Smooth muscle cell of the brain vasculature (primary cell): Measurements from ENCODE around the gene CDC42SE2.
"Not testable (repeated sequence)": the region's sequence is repeated elsewhere in the genome, so short reads cannot be mapped to it uniquely, and the experiment has no call there.

ENCODE experiments used
- DNase-seq: peaks from one replicate; pipeline ENCODE4 v3.0.0-alpha.2; 2012; ENCODE audit warnings: low read depth, low spot score

CDC42SE2 gene

GRCh38 chr5:131366428-131366827 lies 102.6 kb downstream of the CDC42SE2 start:
- DNase-seq: no peak

DNA sequence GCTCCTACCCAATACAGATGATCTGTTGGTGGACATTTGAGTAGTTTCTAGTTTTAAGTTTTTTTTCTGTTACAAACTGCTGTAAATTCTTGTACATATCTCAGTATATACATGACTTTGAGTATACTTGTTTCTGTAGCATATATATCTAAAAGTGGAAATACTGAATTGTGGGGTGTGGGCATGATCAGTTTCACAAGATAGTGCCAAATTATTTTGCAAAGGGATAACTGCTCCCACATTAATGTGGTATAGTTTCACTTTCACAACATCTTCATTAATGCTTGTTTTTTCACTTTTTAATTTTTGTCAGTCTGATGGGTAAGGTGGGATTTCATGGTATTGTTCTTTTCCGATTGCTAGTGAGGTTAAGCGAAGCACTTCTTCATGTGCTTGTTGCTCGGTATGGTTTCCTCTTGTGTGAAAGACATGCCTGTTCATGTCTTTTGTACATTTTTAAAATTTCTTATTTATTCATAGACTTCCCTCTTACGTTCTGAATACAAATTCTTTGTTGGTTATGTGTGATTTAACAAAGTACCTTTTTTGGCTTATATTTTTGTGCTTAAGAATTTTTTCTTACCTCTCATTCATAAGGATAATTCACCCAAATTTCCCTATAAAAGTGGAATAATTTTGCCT lies 103.5 kb downstream of the CDC42SE2 start:
- DNase-seq: no peak

- no peak for DNase-seq
These were observed 105.0 kb downstream of the CDC42SE2 start for GRCh38 chr5:131368866-131369265.

- no peak for DNase-seq
These were observed 105.7 kb downstream of the CDC42SE2 start for GRCh38 chr5:131369558-131369957.

GRCh38 chr5:131371835-131372234 lies 108.0 kb downstream of the CDC42SE2 start:
- DNase-seq: no peak

DNA sequence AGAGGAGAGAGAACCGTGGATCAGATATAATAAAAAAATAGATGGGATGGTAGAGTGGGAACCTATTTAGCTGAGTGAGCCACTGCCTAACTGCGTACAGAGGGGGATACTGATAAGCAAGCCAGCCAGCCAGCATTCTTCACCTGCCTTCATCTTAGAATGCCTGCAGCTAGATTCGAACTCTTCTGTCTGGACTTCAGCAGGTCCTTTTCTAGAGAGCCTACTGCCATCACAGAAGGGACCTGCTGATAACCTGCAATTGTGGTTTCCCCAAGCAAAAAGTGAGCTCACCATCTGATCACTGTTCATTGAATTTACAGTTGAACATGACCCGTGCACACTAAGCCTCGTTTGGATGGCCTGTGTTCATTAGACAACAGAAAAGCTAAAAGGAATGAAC lies 109.4 kb downstream of the CDC42SE2 start:
- DNase-seq: no peak

- no peak for DNase-seq
These were observed 111.5 kb downstream of the CDC42SE2 start for GRCh38 chr5:131375351-131375750.

- no peak for DNase-seq
These were observed 113.5 kb downstream of the CDC42SE2 start for GRCh38 chr5:131377346-131377745.

DNA sequence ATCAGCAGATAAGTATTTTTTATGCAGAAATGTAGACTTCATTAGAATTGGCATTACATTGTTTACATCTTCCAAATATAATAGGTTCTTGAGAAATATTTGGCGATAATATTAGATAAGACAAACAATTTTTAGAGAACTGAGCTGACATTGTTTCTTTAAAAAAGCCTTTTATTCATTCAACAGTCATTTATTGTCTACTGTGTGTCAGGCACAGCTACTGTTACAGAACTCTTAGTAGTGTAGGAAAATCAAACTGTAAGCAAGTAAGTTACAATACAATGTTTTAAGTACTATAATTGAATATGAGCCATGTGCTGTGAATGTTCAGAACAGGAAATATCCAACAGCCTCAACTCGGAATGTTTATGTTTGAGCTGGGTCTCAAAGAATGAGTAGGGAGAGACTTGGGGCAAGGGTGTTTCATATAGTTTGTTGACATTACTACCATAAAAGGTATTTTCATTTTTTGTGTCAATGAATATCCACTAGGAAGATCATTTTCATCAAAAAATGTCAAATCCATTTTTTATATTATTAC lies 114.0 kb downstream of the CDC42SE2 start:
- DNase-seq: no peak

- DNase-seq: no peak
These were observed 115.1 kb downstream of the CDC42SE2 start for GRCh38 chr5:131378721-131379541.

GRCh38 chr5:131379723-131380122 lies 115.9 kb downstream of the CDC42SE2 start:
- no peak for DNase-seq

GRCh38 chr5:131380238-131380637 lies 116.4 kb downstream of the CDC42SE2 start:
- DNase-seq: not testable (repeated sequence)

DNA sequence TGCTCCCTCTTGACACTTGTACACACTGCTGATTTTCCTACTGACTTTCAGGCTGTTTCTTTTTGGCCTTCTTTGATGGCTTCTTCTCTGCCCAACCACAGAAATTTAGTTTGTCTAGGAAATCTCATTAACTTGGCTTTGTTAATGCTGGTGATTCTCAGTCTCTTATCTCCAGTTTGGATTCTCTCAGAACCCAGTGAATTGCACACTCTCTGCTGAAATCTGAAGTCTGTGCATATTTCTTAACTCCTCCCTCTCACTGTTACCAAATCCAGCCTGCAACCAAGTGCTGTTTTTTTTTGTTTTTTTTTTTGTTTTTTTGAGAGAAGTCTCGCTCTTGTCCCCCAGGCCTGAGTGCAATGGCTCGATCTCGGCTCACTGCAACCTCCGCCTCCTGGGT lies 117.2 kb downstream of the CDC42SE2 start:
- DNase-seq: no peak

- DNase-seq: no peak
These were observed 117.9 kb downstream of the CDC42SE2 start for GRCh38 chr5:131381777-131382176.

DNA sequence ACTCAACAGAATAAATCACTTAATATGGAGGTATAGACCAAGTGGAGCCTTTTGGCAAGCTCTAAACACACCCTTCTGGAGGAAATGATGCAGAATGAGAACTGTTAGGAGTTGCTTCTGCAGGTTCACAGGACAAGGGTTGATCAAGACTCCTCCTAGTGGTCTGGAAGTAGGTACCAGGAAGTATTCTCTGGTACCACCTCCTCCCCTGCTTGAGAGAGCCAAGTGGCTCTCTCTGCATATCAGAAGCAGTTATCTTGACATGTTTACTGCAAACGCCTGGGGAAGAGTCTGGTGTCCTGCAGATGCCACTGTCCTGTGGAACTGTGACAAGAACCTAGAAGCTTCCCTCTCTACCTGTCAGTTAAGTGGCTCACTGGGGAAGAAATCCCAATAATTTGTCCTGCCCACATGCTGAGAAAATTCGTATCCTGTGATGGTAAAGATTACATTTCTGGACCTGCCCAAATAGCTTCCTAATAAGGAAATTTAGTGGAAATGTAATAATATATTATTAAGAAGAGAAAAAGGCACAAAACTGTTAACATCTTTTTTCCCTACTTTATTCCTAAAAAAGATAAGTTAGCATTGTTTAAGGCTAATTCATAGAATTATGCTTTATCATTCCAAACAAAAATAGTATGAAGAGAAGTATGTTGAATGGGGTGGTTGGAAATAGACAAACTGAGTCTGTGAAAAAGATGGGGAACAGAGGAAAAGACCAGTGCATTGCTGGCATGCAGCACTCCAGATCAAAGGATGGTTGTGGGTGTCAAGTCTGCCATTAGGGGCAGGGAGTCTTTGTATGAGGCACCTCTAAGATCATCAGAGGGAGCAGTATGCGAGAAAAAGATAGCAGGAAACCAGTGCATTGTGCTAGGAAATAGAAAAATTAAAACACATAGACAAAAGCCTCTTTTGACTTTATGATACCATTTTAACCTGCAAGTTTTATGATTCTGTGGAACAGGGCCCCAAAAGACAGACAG lies 118.8 kb downstream of the CDC42SE2 start:
- no peak for DNase-seq

GRCh38 chr5:131384173-131384572 lies 120.3 kb downstream of the CDC42SE2 start:
- no peak for DNase-seq

DNA sequence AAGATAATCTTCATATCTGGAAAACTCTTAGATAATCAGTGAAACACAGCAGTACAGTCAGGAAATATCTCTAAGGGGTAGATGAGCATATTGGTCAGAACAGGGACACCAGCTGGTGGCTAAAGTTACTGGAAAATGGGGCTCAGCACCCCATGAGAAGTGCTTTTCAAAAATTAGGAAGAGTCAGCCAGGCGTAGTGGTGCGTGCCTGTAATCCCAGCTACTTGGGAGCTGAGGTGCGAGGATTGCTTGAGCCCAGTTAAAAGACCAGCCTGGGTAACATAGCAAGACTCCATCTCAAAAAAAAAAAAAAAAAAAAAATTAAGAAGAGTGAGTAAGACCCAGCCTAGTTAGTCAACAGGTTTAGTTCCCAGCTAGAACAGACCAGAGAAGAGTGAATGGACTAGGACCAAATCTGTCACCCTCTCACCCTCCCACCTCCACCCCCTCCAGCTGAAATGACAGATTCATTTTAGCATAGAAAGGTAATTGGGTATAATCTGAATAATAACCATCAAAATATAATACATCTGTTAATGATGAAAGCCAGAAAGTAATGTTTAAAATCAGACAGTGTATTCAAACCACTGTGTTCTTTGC lies 120.9 kb downstream of the CDC42SE2 start:
- no peak for DNase-seq

GRCh38 chr5:131386124-131386523 lies 122.3 kb downstream of the CDC42SE2 start:
- DNase-seq: no peak

DNA sequence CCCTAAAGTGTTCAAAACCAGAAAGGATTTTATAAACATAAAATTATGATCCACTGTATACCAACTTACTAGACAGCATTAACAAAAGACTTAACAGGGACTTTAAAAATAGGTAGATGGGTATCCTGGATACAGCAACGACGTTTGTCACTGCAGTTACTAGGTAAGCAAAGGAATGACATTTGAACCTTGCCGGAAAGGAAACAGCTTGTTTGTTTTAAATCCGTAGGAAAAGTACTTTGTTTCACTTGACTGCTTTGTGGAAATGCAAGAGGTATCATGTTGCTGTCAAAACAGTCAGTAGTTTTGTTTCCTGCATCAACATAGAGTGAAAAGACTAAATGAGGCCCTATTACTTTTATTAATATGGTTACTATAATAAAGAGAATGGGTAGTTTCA lies 122.9 kb downstream of the CDC42SE2 start:
- DNase-seq: no peak

DNA sequence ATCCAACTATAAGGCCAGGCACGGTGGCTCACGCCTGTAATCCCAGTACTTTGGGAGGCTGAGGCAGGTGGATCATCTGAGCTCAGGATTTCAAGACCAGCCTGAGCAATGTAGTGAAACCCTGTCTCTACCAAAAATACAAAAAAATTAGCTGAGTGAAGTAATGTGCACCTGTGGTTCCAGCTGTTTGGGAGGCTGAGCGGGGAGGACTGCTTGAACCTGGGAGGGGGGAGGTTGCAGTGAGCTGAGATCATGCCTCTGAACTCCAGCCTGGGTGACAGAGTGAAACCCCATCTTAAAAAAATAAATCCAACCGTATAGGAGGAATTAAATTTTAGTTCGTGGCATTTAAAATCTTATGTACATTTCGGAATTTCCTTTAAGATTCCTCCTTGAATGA lies 123.4 kb downstream of the CDC42SE2 start:
- no peak for DNase-seq
